Keratinocyte (primary cell): ENCODE measurements around the gene PEX11A.

Experiments
- CTCF ChIP-seq, 3 experiments: IDR thresholded peaks in 1 of 3; conservative IDR thresholded peaks in 1 of 3; optimal IDR thresholded peaks in 1 of 3; 2 replicates in 2 of 3; 3 replicates in 1 of 3; pipeline versions ENCODE3 to v1.5.1; 2011; ENCODE audit warnings: low read length in 3 of 3, mild to moderate bottlenecking in 3 of 3, moderate library complexity in 2 of 3, control low read depth in 1 of 3, inconsistent platforms in 1 of 3; ENCODE audit not compliant: insufficient read depth in 2 of 3; ENCODE audit errors: extremely low read depth in 1 of 3
- EZH2 ChIP-seq: IDR thresholded peaks from one replicate; pipeline ENCODE4 v1.6.1; 2012; ENCODE audit warnings: inconsistent platforms, mild to moderate bottlenecking, low read length, moderate library complexity

GRCh38 chr15:89674526-89674925 is 16.0 kb downstream of the PEX11A start:
- TF ChIP-seq CTCF (optimal IDR thresholded peaks at IDR 0.05 in 1 of 3, IDR thresholded peaks at IDR 0.05 in 1 of 3, conservative IDR thresholded peaks at IDR 0.05 in 1 of 3; ENCODE audit: extremely low read depth in 1 of 3, insufficient read depth in 2 of 3, low read length in 3 of 3) (no peak), EZH2 (no peak)
